GM12892 (cell line): ENCODE measurements around the gene FAM90A1.
"Not testable (repeated sequence)": the region's sequence is repeated elsewhere in the genome, so short reads cannot be mapped to it uniquely, and the experiment has no call there.

Experiments
- POLR2A ChIP-seq: IDR thresholded peaks from 2 replicates; pipeline ENCODE4 v1.6.1; 2011; ENCODE audit warnings: low read depth, low read length, control low read depth
- POLR2AphosphoS5 ChIP-seq: IDR thresholded peaks from 2 replicates; pipeline ENCODE4 v1.6.1; 2011; ENCODE audit warnings: low read depth, low read length, control low read depth
- TAF1 ChIP-seq: IDR thresholded peaks from 2 replicates; pipeline ENCODE4 v1.6.1; 2011; ENCODE audit warnings: low read depth, mild to moderate bottlenecking, control low read depth, low read length, borderline replicate concordance

- TF ChIP-seq POLR2A, POLR2AphosphoS5, TAF1: not testable (repeated sequence)
These were observed 24.8 kb upstream of the FAM90A1 start for GRCh38 chr12:8252056-8252818.
